GM18511 (cell line): Measurements from ENCODE around the gene RGS5.

Experiments used
- ATAC-seq: cut with Tn5 transposase; IDR thresholded peaks from one replicate; pipeline ENCODE4 v1.9.1; 2021; ENCODE audit warnings: mild to moderate bottlenecking, moderate library complexity; ENCODE audit not compliant: unreplicated experiment

RGS5 gene

GRCh38 chr1:163186862-163187261 is 15.9 kb downstream of the RGS5 start:
- ATAC-seq, result no peak

- ATAC-seq, result no peak
Measured at GRCh38 chr1:163182330-163182949, 20.3 kb downstream of the RGS5 start.

GRCh38 chr1:163178628-163179027 is 24.1 kb downstream of the RGS5 start:
- no peak for ATAC-seq

- no peak for ATAC-seq
Measured at GRCh38 chr1:163176797-163177196, 25.9 kb downstream of the RGS5 start.

GRCh38 chr1:163174524-163175437 is 27.9 kb downstream of the RGS5 start:
- peak; percentile 74 for ATAC-seq

- no peak for ATAC-seq
Measured at GRCh38 chr1:163173121-163173520, 29.6 kb downstream of the RGS5 start.

GRCh38 chr1:163172596-163172995 is 30.1 kb downstream of the RGS5 start:
- no peak for ATAC-seq

GRCh38 chr1:163171826-163172225 is 30.9 kb downstream of the RGS5 start:
- ATAC-seq, result no peak

GRCh38 chr1:163170975-163171676 is 31.6 kb downstream of the RGS5 start:
- ATAC-seq, result no peak

GRCh38 chr1:163170331-163170730 is 32.4 kb downstream of the RGS5 start:
- no peak for ATAC-seq

GRCh38 chr1:163169553-163169952 is 33.2 kb downstream of the RGS5 start:
- ATAC-seq, result no peak

GRCh38 chr1:163168053-163168452 is 34.7 kb downstream of the RGS5 start:
- no peak for ATAC-seq

- ATAC-seq, result no peak
Measured at GRCh38 chr1:163166886-163167555, 35.7 kb downstream of the RGS5 start.

GRCh38 chr1:163165119-163165518 is 37.6 kb downstream of the RGS5 start:
- no peak for ATAC-seq

GRCh38 chr1:163163881-163164582 is 38.7 kb downstream of the RGS5 start:
- no peak for ATAC-seq

GRCh38 chr1:163163163-163163562 is 39.6 kb downstream of the RGS5 start:
- ATAC-seq, result no peak

- ATAC-seq, result no peak
Measured at GRCh38 chr1:163162381-163162914, 40.3 kb downstream of the RGS5 start.

- ATAC-seq, result no peak
Measured at GRCh38 chr1:163161841-163162240, 40.9 kb downstream of the RGS5 start.

- no peak for ATAC-seq
Measured at GRCh38 chr1:163161337-163161736, 41.4 kb downstream of the RGS5 start.

GRCh38 chr1:163155606-163156005 is 47.1 kb downstream of the RGS5 start:
- ATAC-seq, result no peak
